Fibroblast of gingiva (primary cell): ENCODE results near the gene TATDN2.
A peak's percentile ranks its signal among the peaks of the same experiment; 100 is the strongest.

Experiments used
- DNase-seq: peaks from one replicate; pipeline ENCODE4 v3.0.0-alpha.2; 2011; ENCODE audit warnings: low read depth

TATDN2 gene

GRCh38 chr3:10319804-10320203, 71.5 kb downstream of the TATDN2 start:
- peak; percentile 19 for DNase-seq

DNA sequence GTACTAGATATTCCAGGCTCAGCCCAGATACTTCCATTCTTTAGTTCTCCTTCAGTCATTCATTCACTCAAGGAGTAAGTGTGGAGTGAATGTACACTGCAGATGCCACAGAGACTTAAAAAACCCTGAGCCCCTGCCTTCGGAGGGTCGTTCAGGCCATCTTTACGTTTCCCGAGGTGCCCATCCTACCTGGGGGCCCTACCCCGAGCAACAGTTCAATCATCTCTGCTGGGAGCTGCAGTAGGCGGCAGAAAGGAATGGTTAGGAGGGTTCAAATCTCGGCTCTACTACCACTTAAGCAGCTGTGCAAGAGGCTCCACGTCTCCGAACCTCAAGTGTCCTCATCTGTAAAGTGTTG, 72.0 kb downstream of the TATDN2 start:
- no peak for DNase-seq

DNA sequence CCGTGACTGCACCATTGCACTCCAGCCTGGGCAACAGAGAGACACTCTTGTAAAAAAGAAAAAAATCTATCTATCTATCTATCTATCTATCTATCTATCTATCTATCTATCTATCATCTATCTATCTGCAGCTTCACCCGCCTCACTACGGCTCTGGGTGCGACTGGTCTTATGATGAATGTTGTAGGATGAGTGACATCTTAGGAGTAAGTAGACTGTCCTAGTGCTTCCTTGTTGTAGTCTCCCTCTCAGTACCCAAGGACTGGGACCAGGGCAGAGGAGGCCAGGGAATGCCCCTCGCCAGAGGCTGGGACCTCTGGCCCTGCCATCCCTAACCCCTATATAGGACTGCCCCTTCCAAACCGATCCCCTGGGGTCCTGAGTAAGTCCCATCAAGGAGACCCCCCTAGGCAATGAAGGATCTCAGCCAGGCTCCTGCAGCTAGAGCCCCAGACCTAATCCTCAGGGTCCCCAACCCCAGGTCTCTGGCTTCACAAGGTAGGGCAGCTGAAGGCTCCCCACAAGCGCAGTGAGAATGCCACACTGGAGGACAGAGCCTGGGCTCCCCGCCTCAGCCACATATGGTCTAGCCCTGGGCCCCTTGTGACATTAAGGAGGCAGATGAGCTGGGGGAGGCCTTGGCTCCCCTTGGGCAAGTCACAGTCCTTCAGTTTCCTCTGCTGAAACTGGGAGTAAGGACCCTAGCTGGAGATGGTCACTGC, 73.5 kb downstream of the TATDN2 start:
- no peak for DNase-seq

- no peak for DNase-seq
These were observed 74.1 kb downstream of the TATDN2 start for GRCh38 chr3:10322352-10322710.

GRCh38 chr3:10327592-10327991, 79.3 kb downstream of the TATDN2 start:
- no peak for DNase-seq

- no peak for DNase-seq
These were observed 80.3 kb downstream of the TATDN2 start for GRCh38 chr3:10328460-10329071.

DNA sequence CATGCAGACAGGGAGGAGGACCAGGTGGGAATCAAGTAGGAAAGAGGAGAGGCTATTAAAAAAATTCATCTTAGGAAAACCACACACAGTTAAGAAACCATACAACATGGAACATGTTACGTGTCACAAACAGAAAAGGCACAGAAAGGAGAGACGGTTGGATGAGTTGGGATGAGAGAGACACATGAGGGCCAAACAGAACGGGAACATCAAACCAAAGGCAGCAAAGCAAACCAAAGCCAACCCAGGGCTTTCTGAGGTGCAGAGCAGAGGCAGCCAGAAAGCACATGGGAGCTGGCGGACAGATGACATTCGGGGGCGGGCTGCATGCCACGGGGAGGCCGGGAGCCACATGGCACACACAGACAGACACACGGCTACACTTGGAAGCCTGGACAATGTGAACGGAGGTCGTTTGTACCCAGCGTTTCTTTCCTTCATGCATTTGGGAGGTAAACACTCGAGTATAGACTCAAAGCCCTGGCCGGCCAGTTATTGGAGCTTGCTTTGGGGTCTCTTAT, 81.3 kb downstream of the TATDN2 start:
- DNase-seq: no peak

- no peak for DNase-seq
These were observed 82.1 kb downstream of the TATDN2 start for GRCh38 chr3:10330319-10330718.
